ENCODE results near the gene TMEM266.

- TF ChIP-seq EZH2 (IDR thresholded peaks at IDR 0.05; ENCODE audit: low read depth, unreplicated experiment) (no peak), EZH2phosphoT487 (IDR thresholded peaks at IDR 0.05; ENCODE audit: unreplicated experiment) (no peak), CTCF (conservative IDR thresholded peaks at IDR 0.05; ENCODE audit: low read depth in 2 of 2) (no peak), REST (IDR thresholded peaks at IDR 0.05; ENCODE audit: unreplicated experiment) (no peak), POLR2AphosphoS5 (IDR thresholded peaks at IDR 0.05; ENCODE audit: low read depth) (no peak), CREB1 (CRISPR knock-in tag; IDR thresholded peaks at IDR 0.05; ENCODE audit: low read depth) (no peak), STAT1 (IDR thresholded peaks at IDR 0.05; ENCODE audit: unreplicated experiment) (no peak), ZNF331 (CRISPR knock-in tag; IDR thresholded peaks at IDR 0.05; ENCODE audit: low read depth) (no peak), ETS1 (IDR thresholded peaks at IDR 0.05) (no peak), JUNB (IDR thresholded peaks at IDR 0.05; ENCODE audit: unreplicated experiment) (no peak), ZNF114 (CRISPR knock-in tag; IDR thresholded peaks at IDR 0.05) (no peak), ZNF462 (CRISPR knock-in tag; IDR thresholded peaks at IDR 0.05) (no peak), NANOG (IDR thresholded peaks at IDR 0.05; ENCODE audit: borderline replicate concordance) (no peak)
Observed at GRCh38 chr15:76135516-76135915, 75.7 kb downstream of the TMEM266 start.

Data from GM23338 (cell line).